Measurements from ENCODE around the gene MED13L. TPM values are rescaled to one million over a fixed set of nuclear protein-coding genes. Genes with fewer than 3 reads are reported as not detected.

MED13L gene
- total and polyA plus RNA-seq, 2 donors (not counting 1 experiment from before 2014, with no cell fraction given), result 56.5 to 97.3 TPM

- no peak for DNase-seq (ENCODE audit: low read depth in 2 of 2)
- H2AFZ ChIP-seq (ENCODE audit: low read length), result no peak overlapping the region
- no peaks in the 10 kb centered on the region for H3K4me1 ChIP-seq (ENCODE audit: control insufficient read depth, extremely low read depth, insufficient read depth, low read length)
- H3K27ac ChIP-seq (ENCODE audit: insufficient read depth, low read length), result no peak overlapping the region
- no peak overlapping the region for H3K4me2 ChIP-seq (ENCODE audit: extremely low read depth, insufficient read depth, low read length)
- no peak overlapping the region for H3K9ac ChIP-seq (ENCODE audit: insufficient read depth, low read length)
- peaks cover 3% of the 10 kb centered on the region for H3K36me3 ChIP-seq (ENCODE audit: control insufficient read depth, insufficient read depth, low read length)
- TF ChIP-seq, protein P1, sequence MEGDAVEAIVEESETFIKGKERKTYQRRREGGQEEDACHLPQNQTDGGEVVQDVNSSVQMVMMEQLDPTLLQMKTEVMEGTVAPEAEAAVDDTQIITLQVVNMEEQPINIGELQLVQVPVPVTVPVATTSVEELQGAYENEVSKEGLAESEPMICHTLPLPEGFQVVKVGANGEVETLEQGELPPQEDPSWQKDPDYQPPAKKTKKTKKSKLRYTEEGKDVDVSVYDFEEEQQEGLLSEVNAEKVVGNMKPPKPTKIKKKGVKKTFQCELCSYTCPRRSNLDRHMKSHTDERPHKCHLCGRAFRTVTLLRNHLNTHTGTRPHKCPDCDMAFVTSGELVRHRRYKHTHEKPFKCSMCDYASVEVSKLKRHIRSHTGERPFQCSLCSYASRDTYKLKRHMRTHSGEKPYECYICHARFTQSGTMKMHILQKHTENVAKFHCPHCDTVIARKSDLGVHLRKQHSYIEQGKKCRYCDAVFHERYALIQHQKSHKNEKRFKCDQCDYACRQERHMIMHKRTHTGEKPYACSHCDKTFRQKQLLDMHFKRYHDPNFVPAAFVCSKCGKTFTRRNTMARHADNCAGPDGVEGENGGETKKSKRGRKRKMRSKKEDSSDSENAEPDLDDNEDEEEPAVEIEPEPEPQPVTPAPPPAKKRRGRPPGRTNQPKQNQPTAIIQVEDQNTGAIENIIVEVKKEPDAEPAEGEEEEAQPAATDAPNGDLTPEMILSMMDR (conservative IDR thresholded peaks at IDR 0.05 in 1 of 2, IDR thresholded peaks at IDR 0.05 in 1 of 2; ENCODE audit: low read depth in 1 of 2, low read length in 2 of 2), result no peak
- no peak for TF ChIP-seq EZH2 (IDR thresholded peaks at IDR 0.05; ENCODE audit: low read length, missing control alignments)
- no peaks in the 10 kb centered on the region for H4K20me1 ChIP-seq (ENCODE audit: control insufficient read depth, extremely low read depth, insufficient read depth, low read length)
- H3K4me3 ChIP-seq (replicated peaks in 1 of 4; ENCODE audit: control extremely low read depth in 1 of 4, insufficient read depth in 1 of 4, low read depth in 3 of 4, low read length in 4 of 4), result no peak overlapping the region
- H3K9me3 ChIP-seq (ENCODE audit: control insufficient read depth, insufficient read depth, low read depth, low read length), result no peaks in the 10 kb centered on the region
- no peaks in the 10 kb centered on the region for H3K27me3 ChIP-seq (ENCODE audit: control insufficient read depth, insufficient read depth, low read length)
- H3K79me2 ChIP-seq (ENCODE audit: control insufficient read depth, insufficient read depth, low read length), result no peaks in the 10 kb centered on the region
Observed at GRCh38 chr12:115956236-115956635, 321.3 kb downstream of the MED13L start.

DNA sequence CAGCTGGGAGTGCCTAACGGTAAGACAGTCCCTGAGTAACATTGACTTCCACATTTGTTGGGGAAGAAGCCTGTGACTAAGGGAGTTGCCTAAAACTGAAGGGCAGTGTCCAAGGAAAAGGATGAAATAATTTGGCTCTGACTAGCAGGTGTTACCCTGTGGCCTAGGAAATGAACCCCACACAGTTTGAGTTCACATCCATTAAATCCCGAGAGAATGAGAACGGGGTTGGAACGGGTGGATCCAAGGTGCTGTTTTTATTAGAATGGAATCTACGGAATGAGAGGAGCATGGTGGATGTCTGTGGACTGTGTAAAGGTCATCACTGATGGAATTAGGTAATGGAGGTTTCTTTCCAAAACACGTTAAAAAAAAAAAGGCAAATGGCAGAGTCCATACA lies 324.0 kb downstream of the MED13L start:
- Histone ChIP-seq H3K79me2 (ENCODE audit: control insufficient read depth, insufficient read depth, low read length) (no peaks in the 10 kb centered on the region), H3K9ac (ENCODE audit: insufficient read depth, low read length) (no peak overlapping the region), H3K27ac (ENCODE audit: insufficient read depth, low read length) (no peak overlapping the region), H3K27me3 (ENCODE audit: control insufficient read depth, insufficient read depth, low read length) (no peaks in the 10 kb centered on the region), H3K9me3 (ENCODE audit: control insufficient read depth, insufficient read depth, low read depth, low read length) (no peaks in the 10 kb centered on the region), H3K4me1 (ENCODE audit: control insufficient read depth, extremely low read depth, insufficient read depth, low read length) (no peaks in the 10 kb centered on the region), H4K20me1 (ENCODE audit: control insufficient read depth, extremely low read depth, insufficient read depth, low read length) (no peaks in the 10 kb centered on the region), H3K4me2 (ENCODE audit: extremely low read depth, insufficient read depth, low read length) (no peak overlapping the region), H3K36me3 (ENCODE audit: control insufficient read depth, insufficient read depth, low read length) (no peaks in the 10 kb centered on the region), H2AFZ (ENCODE audit: low read length) (no peak overlapping the region), H3K4me3 (replicated peaks in 1 of 4; ENCODE audit: control extremely low read depth in 1 of 4, insufficient read depth in 1 of 4, low read depth in 3 of 4, low read length in 4 of 4) (no peak overlapping the region)
- DNase-seq (ENCODE audit: low read depth in 2 of 2), result no peak
- TF ChIP-seq, protein P1 (conservative IDR thresholded peaks at IDR 0.05 in 1 of 2, IDR thresholded peaks at IDR 0.05 in 1 of 2; ENCODE audit: low read depth in 1 of 2, low read length in 2 of 2), result no peak
- TF ChIP-seq EZH2 (IDR thresholded peaks at IDR 0.05; ENCODE audit: low read length, missing control alignments), result no peak

DNA sequence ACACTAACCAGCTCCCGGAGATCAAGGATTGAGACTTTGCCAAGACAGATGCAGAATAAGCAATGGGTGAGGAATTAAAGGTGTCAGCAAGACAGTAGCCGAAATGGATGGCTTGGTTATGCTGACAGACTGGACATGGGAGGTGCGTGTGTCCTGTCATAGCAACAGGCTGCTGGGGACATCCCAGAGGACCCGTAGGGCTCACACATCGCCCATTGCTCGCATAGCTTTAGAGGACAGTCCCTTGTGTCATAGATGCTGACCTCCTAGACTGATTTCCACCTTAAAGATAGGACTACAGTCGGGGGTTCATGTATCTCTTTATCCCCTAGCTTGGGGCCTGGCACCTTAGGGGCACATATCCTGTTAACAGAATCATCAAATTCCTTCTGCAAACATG lies 324.5 kb downstream of the MED13L start:
- Histone ChIP-seq H3K9me3 (ENCODE audit: control insufficient read depth, insufficient read depth, low read depth, low read length) (no peaks in the 10 kb centered on the region), H3K79me2 (ENCODE audit: control insufficient read depth, insufficient read depth, low read length) (no peaks in the 10 kb centered on the region), H3K9ac (ENCODE audit: insufficient read depth, low read length) (no peak overlapping the region)

More for the DNA sequence above, 324.5 kb downstream of the MED13L start:
- no peak overlapping the region for H3K27ac ChIP-seq (ENCODE audit: insufficient read depth, low read length)
- no peaks in the 10 kb centered on the region for H3K27me3 ChIP-seq (ENCODE audit: control insufficient read depth, insufficient read depth, low read length)
- no peak overlapping the region for H3K4me3 ChIP-seq (replicated peaks in 1 of 4; ENCODE audit: control extremely low read depth in 1 of 4, insufficient read depth in 1 of 4, low read depth in 3 of 4, low read length in 4 of 4)
- H3K36me3 ChIP-seq (ENCODE audit: control insufficient read depth, insufficient read depth, low read length), result no peaks in the 10 kb centered on the region
- no peak for TF ChIP-seq EZH2 (IDR thresholded peaks at IDR 0.05; ENCODE audit: low read length, missing control alignments)
- TF ChIP-seq, protein P1 (conservative IDR thresholded peaks at IDR 0.05 in 1 of 2, IDR thresholded peaks at IDR 0.05 in 1 of 2; ENCODE audit: low read depth in 1 of 2, low read length in 2 of 2), result no peak
- H4K20me1 ChIP-seq (ENCODE audit: control insufficient read depth, extremely low read depth, insufficient read depth, low read length), result no peaks in the 10 kb centered on the region
- no peak for DNase-seq (ENCODE audit: low read depth in 2 of 2)
- no peaks in the 10 kb centered on the region for H3K4me1 ChIP-seq (ENCODE audit: control insufficient read depth, extremely low read depth, insufficient read depth, low read length)
- no peak overlapping the region for H2AFZ ChIP-seq (ENCODE audit: low read length)
- no peak overlapping the region for H3K4me2 ChIP-seq (ENCODE audit: extremely low read depth, insufficient read depth, low read length)
